GM21423 (cell line): ENCODE results near the gene SLC1A7.

Experiments used
- ATAC-seq: cut with Tn5 transposase; IDR thresholded peaks from one replicate; pipeline ENCODE4 v1.9.1; 2021; ENCODE audit warnings: mild to moderate bottlenecking, moderate library complexity; ENCODE audit not compliant: unreplicated experiment

The SLC1A7 gene

GRCh38 chr1:53162621-53163020 is 20.2 kb upstream of the SLC1A7 start:
- ATAC-seq = no peak

- no peak for ATAC-seq
Measured at GRCh38 chr1:53160924-53161378, 18.5 kb upstream of the SLC1A7 start.

- ATAC-seq = no peak
Measured at GRCh38 chr1:53158900-53159299, 16.5 kb upstream of the SLC1A7 start.

GRCh38 chr1:53156783-53157182 is 14.3 kb upstream of the SLC1A7 start:
- ATAC-seq = no peak

- ATAC-seq = no peak
Measured at GRCh38 chr1:53155945-53156344, 13.5 kb upstream of the SLC1A7 start.

GRCh38 chr1:53155534-53155933 is 13.1 kb upstream of the SLC1A7 start:
- ATAC-seq = no peak

- ATAC-seq = no peak
Measured at GRCh38 chr1:53154859-53155438, 12.5 kb upstream of the SLC1A7 start.

GRCh38 chr1:53153752-53154151 is 11.3 kb upstream of the SLC1A7 start:
- ATAC-seq = no peak

DNA sequence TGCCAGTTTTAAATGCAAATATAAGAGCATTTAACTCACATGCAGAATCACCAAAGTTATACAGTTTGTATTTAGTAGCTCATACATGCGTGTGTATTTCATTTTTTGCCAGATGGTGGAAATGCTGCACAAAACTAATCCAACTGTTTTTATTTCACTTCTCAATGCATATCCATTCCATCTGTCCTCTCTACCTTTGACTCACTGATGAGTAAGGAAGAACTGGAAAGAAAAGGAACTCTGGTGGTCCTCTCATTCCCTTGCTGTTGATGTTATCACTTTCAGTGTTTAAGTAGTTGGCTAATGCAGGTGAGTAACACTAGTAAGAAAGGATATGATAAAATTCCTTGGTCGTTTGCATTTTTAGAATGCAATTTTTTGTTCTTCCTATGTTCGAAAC is 5.7 kb upstream of the SLC1A7 start:
- no peak for ATAC-seq

GRCh38 chr1:53147174-53147573 is 4.7 kb upstream of the SLC1A7 start:
- no peak for ATAC-seq

- no peak for ATAC-seq
Measured at GRCh38 chr1:53145942-53146708, 3.7 kb upstream of the SLC1A7 start.

DNA sequence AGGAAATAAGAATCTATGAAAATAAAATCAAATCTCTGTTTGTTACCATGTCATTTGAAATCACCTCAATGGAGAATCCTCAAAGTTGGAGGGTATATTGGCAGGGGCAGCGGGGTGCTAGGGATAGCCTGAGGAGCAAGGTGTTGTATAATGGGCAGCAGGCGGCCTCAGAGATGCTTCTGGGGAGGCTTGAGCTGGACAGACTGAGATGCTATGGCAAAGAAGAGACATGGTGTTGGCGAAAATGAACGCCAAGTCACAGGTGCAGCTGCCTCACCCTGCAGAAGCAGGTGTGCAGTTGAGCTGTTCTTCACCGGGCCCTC is 3.1 kb upstream of the SLC1A7 start:
- no peak for ATAC-seq

DNA sequence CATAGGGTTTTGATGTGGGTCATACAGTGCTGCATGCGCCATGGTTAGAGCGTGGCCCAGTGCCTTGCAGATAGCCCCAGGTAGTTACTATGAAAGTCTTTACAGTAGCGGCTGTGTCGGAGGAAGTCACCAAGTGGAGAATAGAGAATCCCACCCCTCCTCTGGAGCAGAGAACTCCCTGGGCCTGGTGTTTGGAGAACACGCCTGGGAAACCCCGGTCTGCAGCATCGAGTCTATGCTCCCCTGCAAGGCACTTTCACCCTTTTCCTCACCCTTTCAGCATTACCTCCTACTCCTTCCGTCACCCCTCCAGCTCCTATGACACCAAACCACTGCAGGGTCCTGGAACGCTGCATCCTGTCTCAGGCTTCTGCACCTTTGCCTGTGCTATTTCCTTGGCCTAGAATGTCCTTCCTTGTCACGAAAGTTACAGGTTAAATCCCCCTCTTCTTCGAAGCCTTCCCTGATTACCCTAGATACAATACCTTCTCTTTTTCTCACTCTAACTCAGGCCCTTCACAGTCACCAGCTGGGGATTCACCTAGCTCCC is 2.7 kb upstream of the SLC1A7 start:
- ATAC-seq = no peak

DNA sequence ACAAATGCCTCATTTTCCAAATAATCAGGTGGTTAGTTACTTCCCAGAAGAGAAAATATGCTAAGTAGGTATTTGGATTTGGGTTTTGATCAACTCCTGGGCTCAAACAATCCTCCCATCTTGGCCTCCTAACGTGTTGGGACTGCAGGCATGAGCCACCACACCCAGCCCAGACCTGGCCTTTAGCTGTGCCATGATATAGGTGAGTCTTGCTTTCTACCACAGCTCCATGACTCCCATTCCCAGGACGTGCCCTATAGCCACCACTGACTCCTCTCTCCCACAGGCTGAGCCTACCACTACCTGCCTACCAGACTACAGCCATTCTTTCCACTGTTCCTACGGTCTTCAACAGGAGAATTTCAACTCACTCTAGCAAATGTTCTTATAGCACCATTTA is 1.8 kb upstream of the SLC1A7 start:
- ATAC-seq = no peak

GRCh38 chr1:53143527-53143926 is 1.1 kb upstream of the SLC1A7 start:
- ATAC-seq = no peak

GRCh38 chr1:53141487-53142055 is 867 bp downstream of the SLC1A7 start:
- ATAC-seq = no peak

GRCh38 chr1:53140451-53140850 is 2.0 kb downstream of the SLC1A7 start:
- no peak for ATAC-seq

DNA sequence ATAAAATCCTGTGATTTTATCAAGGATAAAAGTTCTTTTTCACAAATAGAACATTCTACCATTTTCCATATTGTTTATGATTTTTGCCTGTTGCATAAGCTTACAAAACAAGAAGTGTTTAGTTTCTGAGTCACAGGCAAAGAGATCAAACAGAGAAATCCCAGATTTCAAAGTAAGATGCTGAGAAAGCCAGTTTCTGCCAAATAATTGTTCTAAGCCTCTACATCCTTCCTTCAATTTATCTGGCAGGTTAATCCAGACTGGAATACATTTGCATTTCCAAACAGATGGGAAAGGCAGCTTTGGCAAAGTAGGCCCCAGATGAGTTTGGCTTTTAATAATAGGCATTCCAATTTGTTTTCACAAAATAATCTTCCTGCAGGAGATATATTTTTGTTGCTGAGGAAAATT is 2.5 kb downstream of the SLC1A7 start:
- no peak for ATAC-seq

- ATAC-seq = no peak
Measured at GRCh38 chr1:53138991-53139884, 3.2 kb downstream of the SLC1A7 start.

GRCh38 chr1:53137729-53138128 is 4.7 kb downstream of the SLC1A7 start:
- ATAC-seq = no peak

DNA sequence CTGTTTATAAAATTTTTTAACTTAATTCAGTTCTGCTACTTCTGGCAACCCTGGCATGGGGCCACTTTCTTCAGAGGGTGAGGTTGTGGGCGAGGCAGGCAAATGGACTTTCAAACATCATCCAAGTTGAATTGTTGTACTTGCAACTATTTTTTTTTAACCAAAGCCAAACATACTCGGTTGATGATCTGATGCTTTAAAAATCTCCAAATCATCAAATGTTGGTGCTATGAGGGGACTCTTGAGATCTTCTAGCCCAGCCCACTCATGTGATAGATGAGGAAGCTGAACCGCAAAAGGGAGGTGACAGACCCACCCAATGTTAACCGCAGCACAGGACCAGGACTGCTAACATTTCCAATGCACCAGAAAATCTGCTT is 6.7 kb downstream of the SLC1A7 start:
- ATAC-seq = no peak
